Smooth muscle cell (in vitro differentiated cells): ENCODE data around the gene SSX4. TPM values are rescaled to one million over a fixed set of nuclear protein-coding genes. Genes with fewer than 3 reads are reported as not detected.

Source experiments
- polyA plus RNA-seq: library from polyadenylated mRNA; unstranded; fragments of >200 nt; fragmentation: Nextera tagmentation; extraction: Ambion mirVana; gene quantifications from 2 replicates; pipeline ENCODE4 v1.2.1, GENCODE V29; 2016
- small RNA-seq: library from RNA; depleted of rRNA; stranded (forward); fragments of <200 nt; gene quantifications from one replicate; pipeline ENCODE3, GENCODE V24; 2014
- total RNA-seq: library from RNA; depleted of rRNA; stranded (reverse); fragments of >200 nt; gene quantifications from 2 replicates; pipeline ENCODE4 v1.2.3, GENCODE V29; 2014

Gene SSX4
- total and polyA plus RNA-seq, 2 experiments from 2014 or later: not detected

Small RNA genes lying within 50 kb of the gene (small RNA-seq; reads per million reads assigned to genes)
- not detected for gene AL606490.4
- not detected for gene AL606490.7
- not detected for gene AL606490.9

Other genes starting within 250 kb of the SSX4 start
- not detected in 2 replicates for gene SSX5, start 186.7 kb upstream of the SSX4 start, total RNA-seq
- gene SSX5, start 186.7 kb upstream of the SSX4 start, polyA plus RNA-seq: not detected in 2 replicates
- gene SSX1, start 128.1 kb upstream of the SSX4 start, total RNA-seq: not detected in 2 replicates
- gene SSX1, start 128.1 kb upstream of the SSX4 start, polyA plus RNA-seq: not detected in 2 replicates
- not detected in 2 replicates for gene SSX3, start 26.8 kb upstream of the SSX4 start, total RNA-seq
- not detected in 2 replicates for gene SSX3, start 26.8 kb upstream of the SSX4 start, polyA plus RNA-seq
- gene SSX4B, start 28.4 kb downstream of the SSX4 start, total RNA-seq: not detected in 2 replicates
- gene SSX4B, start 28.4 kb downstream of the SSX4 start, polyA plus RNA-seq: not detected in 2 replicates
- 69.4 and 79.0 TPM in 2 replicates for gene SLC38A5, start 86.7 kb downstream of the SSX4 start, total RNA-seq
- gene SLC38A5, start 86.7 kb downstream of the SSX4 start, polyA plus RNA-seq: 68.7 and 88.7 TPM in 2 replicates
- 60.6 and 78.9 TPM in 2 replicates for gene FTSJ1, start 92.7 kb downstream of the SSX4 start, total RNA-seq
- gene FTSJ1, start 92.7 kb downstream of the SSX4 start, polyA plus RNA-seq: 80.8 and 82.4 TPM in 2 replicates
- 25.1 and 25.5 TPM in 2 replicates for gene PORCN, start 125.5 kb downstream of the SSX4 start, total RNA-seq
- 14.8 and 23.2 TPM in 2 replicates for gene PORCN, start 125.5 kb downstream of the SSX4 start, polyA plus RNA-seq
- gene EBP, start 138.3 kb downstream of the SSX4 start, total RNA-seq: 49.1 and 63.0 TPM in 2 replicates
- gene EBP, start 138.3 kb downstream of the SSX4 start, polyA plus RNA-seq: 85.5 and 99.8 TPM in 2 replicates
- 3.8 and 4.5 TPM in 2 replicates for gene TBC1D25, start 156.2 kb downstream of the SSX4 start, total RNA-seq
- gene TBC1D25, start 156.2 kb downstream of the SSX4 start, polyA plus RNA-seq: 9.7 and 9.8 TPM in 2 replicates
- 110 and 156 TPM in 2 replicates for gene RBM3, start 190.9 kb downstream of the SSX4 start, total RNA-seq
- 111 and 116 TPM in 2 replicates for gene RBM3, start 190.9 kb downstream of the SSX4 start, polyA plus RNA-seq
- 46.9 and 55.3 TPM in 2 replicates for gene WDR13, start 214.0 kb downstream of the SSX4 start, total RNA-seq
- gene WDR13, start 214.0 kb downstream of the SSX4 start, polyA plus RNA-seq: 113 and 133 TPM in 2 replicates